CD14-positive monocyte (primary cell): ENCODE measurements around the gene ELL3. TPM values are rescaled to one million over a fixed set of nuclear protein-coding genes. Genes with fewer than 3 reads are reported as not detected.

Source experiments
- DNase-seq, 3 donors: peaks; one replicate each; pipeline ENCODE4 v3.0.0-alpha.2; 2011 to 2022
- H2AFZ ChIP-seq: 2 replicates; pipeline ENCODE4 v1.6.0; 2012; ENCODE audit warnings: mild to moderate bottlenecking, low read depth, low read length, inconsistent platforms; ENCODE audit not compliant: insufficient read depth, poor library complexity, severe bottlenecking
- H3K27ac ChIP-seq, 2 donors: 1 replicate in 1 of 2; 2 replicates in 1 of 2; pipeline ENCODE4 v1.5.1; 2012 to 2013; ENCODE audit warnings: low read length in 2 of 2, control low read depth in 1 of 2, inconsistent platforms in 1 of 2, low read depth in 1 of 2, mild to moderate bottlenecking in 1 of 2
- H3K27me3 ChIP-seq, 2 donors: one replicate each; pipeline versions ENCODE4 v1.6.0 to v1.6.1; 2011 to 2013; ENCODE audit warnings: low read length in 2 of 2; ENCODE audit not compliant: control insufficient read depth in 2 of 2, insufficient read depth in 2 of 2
- H3K36me3 ChIP-seq, 2 donors: replicated peaks in 1 of 2; 1 replicate in 1 of 2; 2 replicates in 1 of 2; pipeline versions ENCODE4 v1.5.1 to v1.6.1; 2012 to 2013; ENCODE audit warnings: low read length in 2 of 2, control low read depth in 1 of 2, inconsistent platforms in 1 of 2, mild to moderate bottlenecking in 1 of 2; ENCODE audit not compliant: insufficient read depth in 2 of 2, control insufficient read depth in 1 of 2
- H3K4me1 ChIP-seq, 2 donors: 1 replicate in 1 of 2; 2 replicates in 1 of 2; pipeline versions ENCODE4 v1.5.1 to v1.6.1; 2012 to 2013; ENCODE audit warnings: low read length in 2 of 2, control low read depth in 1 of 2, inconsistent platforms in 1 of 2, mild to moderate bottlenecking in 1 of 2, moderate library complexity in 1 of 2; ENCODE audit not compliant: insufficient read depth in 2 of 2, control insufficient read depth in 1 of 2
- H3K4me2 ChIP-seq: replicated peaks from 2 replicates; pipeline ENCODE3; 2012; ENCODE audit warnings: low read length, moderate library complexity, mild to moderate bottlenecking; ENCODE audit not compliant: poor library complexity, severe bottlenecking; ENCODE audit errors: extremely low read depth
- H3K4me3 ChIP-seq, 3 experiments: fragments of 200-600 bp in 1 of 3; sonication (generic) in 1 of 3; replicated peaks in 1 of 3; 1 replicate in 2 of 3; 2 replicates in 1 of 3; pipeline ENCODE4 v1.5.1; 2011 to 2013; ENCODE audit warnings: low read length in 3 of 3, mild to moderate bottlenecking in 3 of 3, control low read depth in 2 of 3, low read depth in 2 of 3, inconsistent platforms in 1 of 3, moderate library complexity in 1 of 3
- H3K79me2 ChIP-seq: 2 replicates; pipeline ENCODE4 v1.6.0; 2012; ENCODE audit warnings: mild to moderate bottlenecking, control low read depth, inconsistent platforms, low read length, moderate library complexity; ENCODE audit not compliant: insufficient read depth
- H3K9ac ChIP-seq: 2 replicates; pipeline ENCODE4 v1.6.0; 2017; ENCODE audit warnings: low read length, mild to moderate bottlenecking; ENCODE audit not compliant: insufficient read depth, poor library complexity, severe bottlenecking
- H3K9me3 ChIP-seq, 2 donors: replicated peaks in 1 of 2; 1 replicate in 1 of 2; 2 replicates in 1 of 2; pipeline versions ENCODE4 v1.5.1 to v1.6.1; 2012 to 2013; ENCODE audit warnings: low read length in 2 of 2, control low read depth in 1 of 2; ENCODE audit not compliant: control insufficient read depth in 1 of 2, insufficient read depth in 1 of 2
- H4K20me1 ChIP-seq: 2 replicates; pipeline ENCODE4 v1.6.0; 2012; ENCODE audit warnings: mild to moderate bottlenecking, low read length, control low read depth, moderate library complexity; ENCODE audit not compliant: insufficient read depth
- H3K27ac Mint-ChIP-seq, 7 donors: one replicate each; pipeline ENCODE4 v1.8.0; 2020; ENCODE audit warnings: mild to moderate bottlenecking in 7 of 7, mixed read lengths in 7 of 7, moderate library complexity in 6 of 7, inconsistent platforms in 2 of 7
- H3K27me3 Mint-ChIP-seq, 3 donors: one replicate each; pipeline ENCODE4 v1.8.0; 2021 to 2022; ENCODE audit warnings: low read depth in 3 of 3, mild to moderate bottlenecking in 3 of 3, mixed read lengths in 3 of 3, moderate library complexity in 3 of 3, inconsistent platforms in 1 of 3
- H3K36me3 Mint-ChIP-seq, 2 donors: one replicate each; pipeline ENCODE4 v1.8.0; 2020; ENCODE audit warnings: mixed read lengths in 2 of 2, inconsistent platforms in 1 of 2, mild to moderate bottlenecking in 1 of 2
- H3K4me1 Mint-ChIP-seq: one replicate; pipeline ENCODE4 v1.8.0; 2020; ENCODE audit warnings: mild to moderate bottlenecking, mixed read lengths
- H3K4me3 Mint-ChIP-seq, 2 donors: one replicate each; pipeline ENCODE4 v1.8.0; 2020; ENCODE audit warnings: mild to moderate bottlenecking in 2 of 2, mixed read lengths in 2 of 2, moderate library complexity in 1 of 2
- H3K9me3 Mint-ChIP-seq, 7 donors: one replicate each; pipeline ENCODE4 v1.8.0; 2020 to 2022; ENCODE audit warnings: mixed read lengths in 7 of 7, mild to moderate bottlenecking in 6 of 7, moderate library complexity in 6 of 7, inconsistent platforms in 2 of 7
- WGBS: methylation state at CpG from one replicate; pipeline ENCODE4 v1.1.5; 2013; ENCODE audit warnings: missing lambda C conversion rate; ENCODE audit not compliant: insufficient coverage; 5-methylcytosine and 5-hydroxymethylcytosine counted together
- intact Hi-C, 2 donors: fragments of 100-400 bp; cut with micrococcal nuclease; formaldehyde crosslinking; loops; one replicate each; pipeline versions ENCODE4 v1.15.0 to v1.15.1; 2023
- polyA plus RNA-seq, 3 donors: library from polyadenylated mRNA; depleted of rRNA in 1 of 3; unstranded in 2 of 3; stranded (reverse) in 1 of 3; fragments of 300-500 nt in 2 of 3; fragments of >200 nt in 1 of 3; fragmentation: Illumina TruSeq in 2 of 3; gene quantifications; 1 replicate in 2 of 3; 2 replicates in 1 of 3; pipeline ENCODE4 v1.2.3, GENCODE V29; 2012 to 2021
- TF ChIP-seq, protein P1 (sequence below): fragments of 200-600 bp; IDR thresholded peaks from one replicate; pipeline ENCODE4 v1.8.0; 2022; ENCODE audit warnings: antibody characterized with exemption, mild to moderate bottlenecking

The ELL3 gene
- polyA plus RNA-seq, 3 donors = 0.29 to 1.2 (median 0.60) TPM

DNA sequence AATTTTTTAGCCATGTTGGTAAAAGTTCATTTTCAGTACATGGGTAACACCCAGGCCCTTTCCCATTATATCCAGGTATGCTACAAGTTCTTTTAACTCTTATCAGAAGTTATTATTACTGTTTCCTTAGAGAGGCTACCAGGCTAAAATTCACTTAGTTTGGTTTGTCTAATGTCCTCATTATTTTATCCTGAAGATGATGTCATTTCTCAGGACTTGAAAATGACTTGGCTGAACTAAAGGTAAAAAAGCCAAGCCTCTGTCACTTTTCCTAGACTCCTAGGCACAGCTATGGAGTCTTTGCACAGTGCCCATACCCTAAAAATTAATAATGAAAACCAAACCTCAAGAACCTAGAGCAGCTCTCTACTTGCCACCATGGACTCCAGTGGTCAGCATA is 4.1 kb downstream of the ELL3 start:
- Mint-ChIP-seq H3K27me3 (peaks cover 0 to 3% (median 2%) of the 10 kb centered on the region in 3 donors), H3K9me3 (peaks cover 0 to 2% (median 0%) of the 10 kb centered on the region in 7 donors), H3K4me3 (no peak overlapping the region), H3K36me3 (peaks cover 44 to 57% of the 10 kb centered on the region in 2 donors), H3K4me1 (peaks cover 23% of the 10 kb centered on the region), H3K27ac (no peak overlapping the region)
- no peaks in the 10 kb centered on the region for H3K79me2 ChIP-seq
- H2AFZ ChIP-seq = no peak overlapping the region
- no peak overlapping the region for H3K4me2 ChIP-seq
- H3K4me1 ChIP-seq = peaks cover 15 to 27% of the 10 kb centered on the region in 2 donors
- no peaks in the 10 kb centered on the region for H3K9me3 ChIP-seq
- H3K27me3 ChIP-seq = no peaks in the 10 kb centered on the region
- intact Hi-C loops = no loop called here
- TF ChIP-seq, protein P1, sequence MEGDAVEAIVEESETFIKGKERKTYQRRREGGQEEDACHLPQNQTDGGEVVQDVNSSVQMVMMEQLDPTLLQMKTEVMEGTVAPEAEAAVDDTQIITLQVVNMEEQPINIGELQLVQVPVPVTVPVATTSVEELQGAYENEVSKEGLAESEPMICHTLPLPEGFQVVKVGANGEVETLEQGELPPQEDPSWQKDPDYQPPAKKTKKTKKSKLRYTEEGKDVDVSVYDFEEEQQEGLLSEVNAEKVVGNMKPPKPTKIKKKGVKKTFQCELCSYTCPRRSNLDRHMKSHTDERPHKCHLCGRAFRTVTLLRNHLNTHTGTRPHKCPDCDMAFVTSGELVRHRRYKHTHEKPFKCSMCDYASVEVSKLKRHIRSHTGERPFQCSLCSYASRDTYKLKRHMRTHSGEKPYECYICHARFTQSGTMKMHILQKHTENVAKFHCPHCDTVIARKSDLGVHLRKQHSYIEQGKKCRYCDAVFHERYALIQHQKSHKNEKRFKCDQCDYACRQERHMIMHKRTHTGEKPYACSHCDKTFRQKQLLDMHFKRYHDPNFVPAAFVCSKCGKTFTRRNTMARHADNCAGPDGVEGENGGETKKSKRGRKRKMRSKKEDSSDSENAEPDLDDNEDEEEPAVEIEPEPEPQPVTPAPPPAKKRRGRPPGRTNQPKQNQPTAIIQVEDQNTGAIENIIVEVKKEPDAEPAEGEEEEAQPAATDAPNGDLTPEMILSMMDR = no peak
- peak overlapping the region in 1 of 2 donors; percentile 29 for H3K27ac ChIP-seq
- no peak overlapping the region for H3K9ac ChIP-seq
- no peak for DNase-seq
- peaks cover 33 to 63% of the 10 kb centered on the region in 2 donors for H3K36me3 ChIP-seq
- no peak overlapping the region for H3K4me3 ChIP-seq
- peaks cover 5% of the 10 kb centered on the region for H4K20me1 ChIP-seq

DNA sequence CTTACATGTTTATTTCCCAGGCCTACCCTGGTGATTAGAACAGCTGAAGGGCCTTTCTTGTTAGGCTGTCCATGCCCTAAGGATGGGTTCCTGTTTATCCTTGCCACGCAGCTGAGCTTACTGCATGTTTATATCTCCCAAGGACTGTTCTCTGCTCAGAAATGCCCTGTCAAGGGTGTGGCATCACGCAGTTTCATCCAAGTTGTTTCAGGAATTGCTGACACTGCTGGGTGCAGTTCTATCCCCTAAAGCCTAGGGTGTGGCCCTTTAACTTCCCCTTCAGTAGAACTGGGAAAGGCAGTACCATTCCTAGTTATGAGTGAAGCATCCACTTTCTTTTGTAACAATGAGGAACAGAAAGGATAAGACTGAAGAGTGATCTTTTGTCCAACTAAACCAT is 5.0 kb downstream of the ELL3 start:
- Histone ChIP-seq H3K4me3 (no peak overlapping the region), H3K4me1 (peaks cover 12 to 21% of the 10 kb centered on the region in 2 donors), H3K9ac (no peak overlapping the region), H3K9me3 (no peaks in the 10 kb centered on the region), H3K27me3 (no peaks in the 10 kb centered on the region), H3K36me3 (peaks cover 38 to 72% of the 10 kb centered on the region in 2 donors), H2AFZ (no peak overlapping the region), H3K4me2 (no peak overlapping the region), H3K79me2 (no peaks in the 10 kb centered on the region), H3K27ac (peak overlapping the region in 1 of 2 donors; percentile 29), H4K20me1 (peaks cover 5% of the 10 kb centered on the region)
- intact Hi-C loops = no loop called here
- TF ChIP-seq, protein P1 = no peak
- Mint-ChIP-seq H3K9me3 (peaks cover 0 to 2% (median 0%) of the 10 kb centered on the region in 7 donors), H3K27ac (peak overlapping the region in 4 of 7 donors; percentile 11 to 74 (median 58)), H3K36me3 (peaks cover 46 to 65% of the 10 kb centered on the region in 2 donors), H3K27me3 (peaks cover 0 to 2% (median 1%) of the 10 kb centered on the region in 3 donors), H3K4me3 (no peak overlapping the region), H3K4me1 (peaks cover 21% of the 10 kb centered on the region)
- WGBS = 27% methylated on average over 2 of the region's 2 CpGs
- no peak for DNase-seq
